ENCODE results near the gene ZDHHC20.

The ZDHHC20 gene

DNA sequence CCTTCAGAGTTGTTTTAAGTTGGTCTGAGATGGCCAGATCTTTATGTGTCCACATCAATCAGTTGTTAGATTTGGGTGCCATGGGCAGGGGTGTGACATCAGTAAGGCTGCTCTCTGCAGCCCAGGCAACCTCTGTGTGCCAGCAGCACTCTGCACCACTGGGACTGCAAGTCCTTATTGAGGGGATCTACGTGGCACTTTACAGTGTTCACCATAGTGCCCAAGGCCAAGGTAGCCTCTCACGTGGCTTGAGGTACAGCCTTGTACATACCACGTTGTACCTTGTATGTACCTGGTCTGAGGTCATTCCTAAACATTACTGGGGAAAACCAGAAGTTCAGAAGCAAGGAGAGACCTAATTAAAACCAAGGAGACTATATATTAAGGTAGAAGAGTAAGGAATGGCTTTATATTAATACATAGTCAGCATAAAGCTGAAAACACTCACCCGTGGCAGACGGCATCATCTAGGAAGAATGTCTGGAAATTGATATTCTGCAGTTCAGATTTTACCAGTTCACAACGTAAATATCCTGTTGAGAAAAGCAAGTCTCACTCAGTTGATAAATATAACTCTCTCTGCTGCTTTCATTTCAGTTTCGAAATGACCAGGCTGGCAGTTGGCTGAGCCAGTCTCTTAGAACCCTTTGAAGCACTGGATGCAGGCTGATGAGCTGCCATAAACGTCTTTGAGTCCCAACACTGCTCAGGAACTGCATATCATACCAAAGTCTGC lies 128.8 kb downstream of the ZDHHC20 start:
- TF ChIP-seq, protein P1, sequence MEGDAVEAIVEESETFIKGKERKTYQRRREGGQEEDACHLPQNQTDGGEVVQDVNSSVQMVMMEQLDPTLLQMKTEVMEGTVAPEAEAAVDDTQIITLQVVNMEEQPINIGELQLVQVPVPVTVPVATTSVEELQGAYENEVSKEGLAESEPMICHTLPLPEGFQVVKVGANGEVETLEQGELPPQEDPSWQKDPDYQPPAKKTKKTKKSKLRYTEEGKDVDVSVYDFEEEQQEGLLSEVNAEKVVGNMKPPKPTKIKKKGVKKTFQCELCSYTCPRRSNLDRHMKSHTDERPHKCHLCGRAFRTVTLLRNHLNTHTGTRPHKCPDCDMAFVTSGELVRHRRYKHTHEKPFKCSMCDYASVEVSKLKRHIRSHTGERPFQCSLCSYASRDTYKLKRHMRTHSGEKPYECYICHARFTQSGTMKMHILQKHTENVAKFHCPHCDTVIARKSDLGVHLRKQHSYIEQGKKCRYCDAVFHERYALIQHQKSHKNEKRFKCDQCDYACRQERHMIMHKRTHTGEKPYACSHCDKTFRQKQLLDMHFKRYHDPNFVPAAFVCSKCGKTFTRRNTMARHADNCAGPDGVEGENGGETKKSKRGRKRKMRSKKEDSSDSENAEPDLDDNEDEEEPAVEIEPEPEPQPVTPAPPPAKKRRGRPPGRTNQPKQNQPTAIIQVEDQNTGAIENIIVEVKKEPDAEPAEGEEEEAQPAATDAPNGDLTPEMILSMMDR (IDR thresholded peaks at IDR 0.05; ENCODE audit: control insufficient read depth, extremely low read depth, insufficient read depth), result no peak
- DNase-seq (ENCODE audit: low read depth), result no peak
- H3K4me3 ChIP-seq (ENCODE audit: low read depth, low read length), result no peak overlapping the region

DNA sequence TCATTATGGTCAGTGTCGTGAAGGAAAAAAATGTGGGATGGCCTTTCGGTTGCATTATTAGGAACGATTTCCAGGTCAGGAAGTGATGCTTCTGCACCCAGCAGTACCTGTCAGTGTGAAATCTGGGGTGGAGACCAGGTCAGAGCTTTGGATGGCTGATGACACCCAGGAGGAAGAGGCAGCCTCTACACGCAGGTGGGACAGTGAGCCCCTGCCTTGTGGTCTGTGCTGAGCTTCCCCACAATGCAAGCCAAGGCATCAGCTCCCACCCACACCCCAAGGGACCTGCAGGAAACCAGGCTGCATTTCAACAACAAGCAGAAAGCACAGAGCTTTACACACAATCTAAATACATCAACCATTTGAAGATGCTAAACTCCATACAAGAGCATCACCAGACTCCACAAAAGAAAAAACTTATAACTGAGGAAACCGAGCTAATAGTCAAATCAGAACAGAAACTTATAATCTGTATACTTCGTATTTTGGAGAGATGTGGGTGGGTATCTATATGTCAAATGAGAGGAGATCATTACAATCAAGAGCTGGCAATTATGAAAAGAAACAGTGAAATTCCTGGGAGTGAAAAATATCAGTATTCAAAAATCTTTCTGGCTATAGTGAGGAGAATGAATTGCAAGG lies 130.1 kb downstream of the ZDHHC20 start:
- TF ChIP-seq, protein P1 (IDR thresholded peaks at IDR 0.05; ENCODE audit: control insufficient read depth, extremely low read depth, insufficient read depth), result no peak
- no peak for DNase-seq (ENCODE audit: low read depth)
- H3K4me3 ChIP-seq (ENCODE audit: low read depth, low read length), result no peak overlapping the region

DNA sequence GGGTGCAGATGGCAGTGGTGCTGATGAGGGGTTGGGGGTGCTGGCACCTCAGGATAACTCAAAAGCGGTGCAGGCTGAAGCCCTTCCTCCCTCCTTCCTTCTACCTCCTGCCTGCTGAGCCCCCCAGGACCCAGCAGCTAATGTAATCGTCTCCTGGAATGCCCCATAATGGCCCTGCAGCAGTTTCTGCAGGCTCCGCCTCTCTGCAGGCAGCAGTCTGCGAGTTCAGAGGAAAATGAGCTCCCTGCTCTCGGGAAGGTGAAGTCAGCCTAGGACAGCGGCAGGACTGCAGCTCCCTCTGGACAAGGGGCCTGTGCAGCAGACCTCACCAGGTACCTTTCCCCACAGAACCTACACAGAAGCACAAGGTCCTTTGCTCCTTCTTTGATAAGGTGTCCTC lies 130.9 kb downstream of the ZDHHC20 start:
- DNase-seq (ENCODE audit: low read depth), result no peak
- no peak overlapping the region for H3K4me3 ChIP-seq (ENCODE audit: low read depth, low read length)
- TF ChIP-seq, protein P1 (IDR thresholded peaks at IDR 0.05; ENCODE audit: control insufficient read depth, extremely low read depth, insufficient read depth), result no peak

DNA sequence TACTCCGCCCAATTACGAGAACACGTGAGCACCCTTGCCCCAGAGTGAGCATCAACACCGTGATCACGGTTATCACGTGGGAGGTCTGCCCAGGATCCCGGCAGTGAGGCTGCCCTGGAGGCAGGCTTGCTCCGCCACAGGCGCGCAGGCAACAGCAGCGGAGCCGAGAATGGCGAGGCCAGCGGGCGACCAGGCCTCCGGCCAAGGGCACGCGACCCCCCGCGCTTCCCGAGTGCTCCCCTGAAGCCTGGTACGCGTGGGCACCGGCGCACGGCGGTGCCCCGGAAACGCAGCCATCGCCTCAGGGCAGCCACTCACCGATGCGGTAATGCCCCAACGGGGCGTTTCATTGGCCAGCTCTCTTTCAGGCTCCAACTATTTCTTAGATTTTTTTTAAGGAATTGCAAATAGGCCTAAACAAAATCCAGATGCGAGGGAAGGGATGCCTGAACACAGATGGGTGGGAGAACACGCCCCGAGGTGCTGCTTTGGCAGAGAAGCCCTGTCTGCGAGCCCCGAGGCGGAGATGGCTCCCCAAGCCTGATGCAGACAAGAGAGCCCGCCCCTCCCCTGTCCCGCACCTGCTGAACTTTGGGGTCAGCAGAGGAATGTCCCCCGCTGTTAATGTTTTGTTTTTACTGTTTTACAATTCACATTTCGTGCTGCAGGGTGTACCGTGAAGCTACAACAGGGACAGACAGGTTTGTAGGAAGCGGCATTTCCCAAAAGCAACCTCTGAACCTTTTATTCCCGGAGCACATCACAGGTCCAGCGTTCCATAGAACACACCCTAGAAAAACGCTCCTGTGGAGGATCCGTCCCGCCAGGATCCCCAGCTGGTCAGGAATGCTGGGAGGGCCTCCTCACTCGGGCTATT lies 132.7 kb downstream of the ZDHHC20 start:
- no peak overlapping the region for H3K4me3 ChIP-seq (ENCODE audit: low read depth, low read length)
- TF ChIP-seq, protein P1 (IDR thresholded peaks at IDR 0.05; ENCODE audit: control insufficient read depth, extremely low read depth, insufficient read depth), result no peak
- DNase-seq (ENCODE audit: low read depth), result no peak

DNA sequence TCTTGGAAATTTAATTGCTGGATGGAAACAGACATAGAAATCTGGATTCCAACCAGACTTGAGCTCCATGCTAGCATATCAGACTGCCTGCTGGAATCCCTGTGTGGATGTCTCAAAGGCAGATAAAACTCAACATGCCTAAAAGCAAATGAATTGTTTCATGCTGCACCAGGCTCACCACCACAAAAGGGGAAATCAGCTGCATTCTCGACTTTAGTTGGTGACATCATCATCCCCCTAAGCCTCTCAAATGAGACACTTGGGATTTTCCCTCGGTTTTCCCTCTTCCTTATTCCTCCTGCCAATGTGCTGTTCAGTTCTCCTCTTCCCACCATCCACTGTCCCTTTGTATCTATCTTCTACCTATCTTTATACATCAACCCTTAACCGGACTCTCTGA lies 134.3 kb downstream of the ZDHHC20 start:
- DNase-seq (ENCODE audit: low read depth), result no peak
- TF ChIP-seq, protein P1 (IDR thresholded peaks at IDR 0.05; ENCODE audit: control insufficient read depth, extremely low read depth, insufficient read depth), result no peak
- H3K4me3 ChIP-seq (ENCODE audit: low read depth, low read length), result no peak overlapping the region

DNA sequence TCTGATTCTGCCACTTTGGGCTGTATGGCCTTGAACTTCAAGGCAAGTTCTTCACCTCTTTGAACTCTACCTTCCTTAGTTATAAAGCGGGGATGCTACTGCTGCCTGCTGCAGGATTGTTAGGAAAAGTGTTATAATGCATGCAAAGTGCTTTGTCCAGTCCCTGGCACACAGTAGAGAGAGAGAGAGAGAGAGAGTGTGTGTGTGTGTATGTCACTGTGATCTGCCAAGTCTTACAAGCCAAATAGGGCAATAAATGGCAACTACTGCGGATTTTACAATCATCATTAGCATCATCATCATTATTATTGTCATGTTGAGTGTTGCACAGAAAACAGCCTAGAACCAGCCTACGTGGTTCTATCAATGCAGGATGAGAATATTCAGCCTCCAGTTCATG lies 136.1 kb downstream of the ZDHHC20 start:
- no peak overlapping the region for H3K4me3 ChIP-seq (ENCODE audit: low read depth, low read length)
- TF ChIP-seq, protein P1 (IDR thresholded peaks at IDR 0.05; ENCODE audit: control insufficient read depth, extremely low read depth, insufficient read depth), result no peak
- DNase-seq (ENCODE audit: low read depth), result no peak

All from LNCaP clone FGC (cell line).